Neural cell (in vitro differentiated cells): ENCODE measurements around the gene LRIG1. TPM values are rescaled to one million over a fixed set of nuclear protein-coding genes. Genes with fewer than 3 reads are reported as not detected.

Experiments
- H2AFZ ChIP-seq: fragments of 200-600, 300-800 bp; sonication (generic), shearing (Covaris generic); 2 replicates; pipeline ENCODE4 v1.6.0; 2014; ENCODE audit warnings: low read depth, mild to moderate bottlenecking, antibody characterized with exemption, low read length, moderate library complexity
- H3F3A ChIP-seq: fragments of 200-600 bp; shearing (Covaris generic); 2 replicates; pipeline ENCODE4 v1.6.1; 2016; ENCODE audit warnings: mild to moderate bottlenecking, moderate library complexity, mixed read lengths, antibody characterized with exemption, low read length; ENCODE audit not compliant: insufficient read depth, poor library complexity, severe bottlenecking
- H3K27ac ChIP-seq: fragments of 200-600, 300-800 bp; sonication (generic), shearing (Covaris generic); 2 replicates; pipeline ENCODE4 v1.5.1; 2014; ENCODE audit warnings: mild to moderate bottlenecking, low read length, moderate library complexity
- H3K27me3 ChIP-seq: fragments of 300-800, 200-600 bp; sonication (generic), shearing (Covaris generic); 2 replicates; pipeline ENCODE4 v1.6.0; 2014; ENCODE audit warnings: mild to moderate bottlenecking, low read depth, low read length, moderate library complexity; ENCODE audit not compliant: insufficient read depth
- H3K36me3 ChIP-seq: fragments of 300-800, 200-600 bp; sonication (generic), shearing (Covaris generic); 2 replicates; pipeline ENCODE4 v1.5.1; 2014; ENCODE audit warnings: mild to moderate bottlenecking, antibody characterized with exemption, low read length, moderate library complexity; ENCODE audit not compliant: insufficient read depth
- H3K4me2 ChIP-seq: fragments of 300-800, 200-600 bp; sonication (generic), shearing (Covaris generic); 2 replicates; pipeline ENCODE4 v1.6.0; 2014; ENCODE audit warnings: mild to moderate bottlenecking, low read length
- H3K4me3 ChIP-seq: fragments of 300-800, 200-600 bp; sonication (generic), shearing (Covaris generic); 2 replicates; pipeline ENCODE4 v1.5.1; 2014; ENCODE audit warnings: mild to moderate bottlenecking, low read length, moderate library complexity
- H3K79me2 ChIP-seq: fragments of 200-600 bp; shearing (Covaris generic); replicated peaks from 2 replicates; pipeline ENCODE4 v1.6.0; 2014; ENCODE audit warnings: mild to moderate bottlenecking, low read length, moderate library complexity; ENCODE audit not compliant: insufficient read depth
- H3K9ac ChIP-seq: fragments of 300-800, 200-600 bp; sonication (generic), shearing (Covaris generic); 2 replicates; pipeline ENCODE4 v1.6.1; 2016; ENCODE audit warnings: mild to moderate bottlenecking, low read length, mixed read lengths
- H3K9me2 ChIP-seq: fragments of 200-600 bp; shearing (Covaris generic); 2 replicates; pipeline ENCODE4 v1.6.1; 2016; ENCODE audit warnings: mild to moderate bottlenecking, low read length, mixed read lengths; ENCODE audit not compliant: insufficient read depth
- H3K9me3 ChIP-seq: fragments of 200-600, 300-800 bp; sonication (generic), shearing (Covaris generic); 2 replicates; pipeline ENCODE4 v1.6.1; 2016; ENCODE audit warnings: mild to moderate bottlenecking, mixed run types, low read length, moderate library complexity, mixed read lengths
- H4K20me1 ChIP-seq: fragments of 200-600 bp; shearing (Covaris generic); 2 replicates; pipeline ENCODE4 v1.6.1; 2016; ENCODE audit warnings: mild to moderate bottlenecking, mixed run types; ENCODE audit not compliant: insufficient read depth
- CTCF ChIP-seq: fragments of 450-650 bp; IDR thresholded peaks from 2 replicates; pipeline ENCODE4 v1.5.1; 2014; ENCODE audit warnings: antibody characterized with exemption, mild to moderate bottlenecking, moderate library complexity; ENCODE audit not compliant: poor library complexity, severe bottlenecking
- EP300 ChIP-seq: fragments of 450-650 bp; conservative IDR thresholded peaks from 2 replicates; pipeline ENCODE4 v1.6.1; 2014; ENCODE audit warnings: antibody characterized with exemption, mild to moderate bottlenecking, moderate library complexity; ENCODE audit not compliant: poor library complexity, severe bottlenecking
- EZH2 ChIP-seq: fragments of 200-600, 300-800 bp; shearing (Covaris generic), sonication (generic); IDR thresholded peaks from 2 replicates; pipeline ENCODE4 v1.6.1; 2014; ENCODE audit warnings: antibody characterized with exemption, low read length, borderline replicate concordance, mild to moderate bottlenecking; ENCODE audit not compliant: insufficient read depth, poor library complexity, severe bottlenecking
- MXI1 ChIP-seq: fragments of 450-650 bp; conservative IDR thresholded peaks from 2 replicates; pipeline ENCODE4 v1.6.1; 2014; ENCODE audit warnings: antibody characterized with exemption, mild to moderate bottlenecking; ENCODE audit not compliant: poor library complexity, severe bottlenecking
- POLR2AphosphoS5 ChIP-seq: IDR thresholded peaks from 2 replicates; pipeline ENCODE4 v1.6.1; 2012
- RAD21 ChIP-seq: fragments of 450-650 bp; conservative IDR thresholded peaks from 2 replicates; pipeline ENCODE4 v1.6.1; 2014; ENCODE audit warnings: antibody characterized with exemption, mild to moderate bottlenecking, moderate library complexity
- REST ChIP-seq: IDR thresholded peaks from 2 replicates; pipeline ENCODE4 v1.6.1; 2012; ENCODE audit warnings: borderline replicate concordance
- SMC3 ChIP-seq: fragments of 450-650 bp; conservative IDR thresholded peaks from 2 replicates; pipeline ENCODE4 v1.6.1; 2014; ENCODE audit warnings: antibody characterized with exemption, mild to moderate bottlenecking, moderate library complexity; ENCODE audit not compliant: poor library complexity
- TAF1 ChIP-seq: IDR thresholded peaks from 2 replicates; pipeline ENCODE4 v1.6.1; 2012; ENCODE audit warnings: low read depth
- polyA plus RNA-seq: library from polyadenylated mRNA; depleted of rRNA; stranded (reverse); fragments of >200 nt; gene quantifications from 2 replicates; pipeline ENCODE4 v1.2.3, GENCODE V29; 2014

The LRIG1 gene
- polyA plus RNA-seq, 1 donor from 2014 or later: 7.1 TPM

- Histone ChIP-seq H4K20me1 (no peaks in the 10 kb centered on the region), H3K9me2 (no peaks in the 10 kb centered on the region), H3K9ac (no peak overlapping the region), H3K9me3 (peaks cover 6% of the 10 kb centered on the region), H3K4me3 (no peak overlapping the region), H3K79me2 (peaks cover 4% of the 10 kb centered on the region), H3K4me2 (no peak overlapping the region), H3K36me3 (peaks cover 6% of the 10 kb centered on the region), H2AFZ (no peak overlapping the region), H3K27ac (no peak overlapping the region), H3K27me3 (no peaks in the 10 kb centered on the region), H3F3A (no peaks in the 10 kb centered on the region)
- TF ChIP-seq SMC3: no peak
- TF ChIP-seq MXI1: no peak
- TF ChIP-seq CTCF: no peak
- no peak for TF ChIP-seq RAD21
Observed at GRCh38 chr3:66416556-66417304, 84.1 kb downstream of the LRIG1 start.

DNA sequence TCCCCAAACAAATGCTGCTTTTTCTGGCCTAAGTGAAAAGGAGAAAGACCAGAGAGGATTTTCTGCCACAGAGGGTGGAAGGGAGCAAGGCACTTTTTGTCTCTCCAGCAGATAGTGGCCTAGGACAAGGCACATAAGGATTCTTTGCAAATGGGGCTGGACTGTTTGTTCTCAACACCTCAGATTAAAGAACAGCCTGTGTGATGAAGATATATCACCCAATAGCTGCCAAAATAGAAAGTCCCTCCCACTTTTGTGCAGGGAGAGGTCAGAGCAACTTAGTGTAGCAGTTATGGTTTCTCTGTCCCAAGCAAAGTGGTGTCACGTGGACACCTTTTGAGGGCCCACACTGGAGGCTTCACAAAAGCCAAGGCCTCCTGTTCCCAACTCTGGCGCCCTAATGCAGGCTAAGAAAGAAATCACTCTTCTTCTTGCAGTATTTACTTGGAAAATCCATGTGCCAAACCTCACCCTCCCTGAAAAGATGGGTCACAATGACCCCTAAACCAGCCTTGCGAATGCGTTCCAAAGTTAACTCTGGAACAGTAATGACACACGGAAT is 84.9 kb downstream of the LRIG1 start:
- peaks cover 6% of the 10 kb centered on the region for H3K36me3 ChIP-seq

More for the DNA sequence above, 84.9 kb downstream of the LRIG1 start:
- TF ChIP-seq EZH2: no peak
- no peak for TF ChIP-seq CTCF
- no peak for TF ChIP-seq RAD21
- TF ChIP-seq REST: no peak
- no peak for TF ChIP-seq TAF1
- no peak for TF ChIP-seq SMC3
- no peak for TF ChIP-seq EP300
- TF ChIP-seq POLR2AphosphoS5: no peak
- TF ChIP-seq MXI1: no peak
- no peaks in the 10 kb centered on the region for H4K20me1 ChIP-seq
- H3K9me3 ChIP-seq: peaks cover 3% of the 10 kb centered on the region
- H3K4me2 ChIP-seq: no peak overlapping the region
- H3K27ac ChIP-seq: no peak overlapping the region
- H2AFZ ChIP-seq: no peak overlapping the region
- no peaks in the 10 kb centered on the region for H3K27me3 ChIP-seq
- no peaks in the 10 kb centered on the region for H3K9me2 ChIP-seq
- H3K4me3 ChIP-seq: no peak overlapping the region
- H3F3A ChIP-seq: no peaks in the 10 kb centered on the region
- H3K79me2 ChIP-seq: peaks cover 4% of the 10 kb centered on the region
- no peak overlapping the region for H3K9ac ChIP-seq
